ENCODE measurements around the gene DELE1.

The DELE1 gene

DNA sequence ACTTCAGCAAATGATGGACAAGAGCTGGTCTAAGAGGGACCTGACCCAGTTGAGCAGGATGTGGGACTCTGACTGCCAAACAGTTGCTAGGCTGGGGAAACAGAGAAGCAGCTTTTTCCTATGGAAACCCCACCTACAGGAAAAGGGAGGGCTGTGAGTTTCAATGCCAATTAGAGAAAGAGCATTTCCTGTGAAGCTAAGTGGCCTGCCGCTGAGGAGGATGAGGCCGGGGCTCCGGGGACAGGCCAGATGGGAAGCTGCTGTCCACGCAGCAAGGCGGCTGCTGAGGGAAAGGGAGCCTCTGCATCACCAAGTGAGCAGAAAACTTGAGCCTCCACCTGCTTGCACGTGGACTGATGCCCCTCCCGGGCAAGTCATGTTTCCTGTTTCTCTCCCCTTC, 34.4 kb downstream of the DELE1 start, which contains the start of gene PCDH12:
Gene PCDH12 (minus strand): TSS at position 90 of the 400 bp plus-strand sequence. CDS start 351 bp downstream, outside the sequence.
- no peak for DNase-seq (ENCODE audit: low spot score)

DNA sequence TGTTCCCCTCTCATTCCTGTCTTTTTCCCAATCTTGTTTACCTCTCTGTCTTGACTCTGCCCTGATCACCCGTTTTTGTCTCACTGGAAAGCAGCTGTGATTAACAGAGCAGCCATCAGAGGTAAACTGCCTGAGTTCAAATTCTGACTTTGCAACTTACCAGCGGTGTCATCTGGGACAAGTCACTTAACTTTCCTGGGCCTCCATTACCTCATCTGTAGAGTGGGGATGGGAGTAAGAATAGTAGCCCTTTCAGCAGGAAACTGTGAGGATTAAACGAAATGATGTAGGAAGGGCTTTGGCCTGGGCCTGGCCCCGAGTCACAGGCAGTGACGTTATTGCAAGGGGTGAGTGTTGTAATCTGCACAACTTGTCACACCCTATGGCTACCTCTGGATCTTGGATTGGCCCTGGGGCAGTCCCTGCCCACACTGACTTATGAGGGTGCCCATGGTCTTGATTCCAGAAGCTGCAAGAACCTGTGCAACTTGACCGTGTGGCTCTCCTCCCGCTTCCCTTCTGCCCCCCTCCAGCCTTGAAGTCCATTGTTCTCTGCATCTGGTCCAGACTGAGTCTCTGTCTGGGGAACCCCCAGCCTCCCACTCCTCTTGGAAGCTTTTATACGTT, 35.0 kb downstream of the DELE1 start:
- DNase-seq (ENCODE audit: low spot score), result no peak

DNA sequence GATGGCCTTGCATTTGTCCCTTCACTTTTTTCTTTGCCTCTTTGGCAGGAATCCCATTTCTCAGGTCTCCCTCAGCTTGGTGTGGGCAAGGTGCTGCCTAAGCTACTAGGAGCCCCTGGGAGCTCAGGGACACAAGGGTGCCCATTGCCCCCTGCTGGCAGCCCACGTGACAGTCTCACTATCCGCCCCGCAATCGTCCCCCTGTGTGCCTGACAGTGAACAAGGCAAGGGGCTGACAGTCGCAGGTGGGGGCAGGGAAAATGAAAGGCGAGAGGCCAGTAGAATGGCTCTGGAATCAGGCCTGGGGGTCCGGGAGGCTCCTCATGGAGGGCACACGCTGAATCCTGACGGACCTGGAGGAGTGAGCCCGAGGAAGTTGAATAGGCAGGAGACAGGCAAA, 36.3 kb downstream of the DELE1 start:
- peak; percentile 45 for DNase-seq (ENCODE audit: low spot score)

DNA sequence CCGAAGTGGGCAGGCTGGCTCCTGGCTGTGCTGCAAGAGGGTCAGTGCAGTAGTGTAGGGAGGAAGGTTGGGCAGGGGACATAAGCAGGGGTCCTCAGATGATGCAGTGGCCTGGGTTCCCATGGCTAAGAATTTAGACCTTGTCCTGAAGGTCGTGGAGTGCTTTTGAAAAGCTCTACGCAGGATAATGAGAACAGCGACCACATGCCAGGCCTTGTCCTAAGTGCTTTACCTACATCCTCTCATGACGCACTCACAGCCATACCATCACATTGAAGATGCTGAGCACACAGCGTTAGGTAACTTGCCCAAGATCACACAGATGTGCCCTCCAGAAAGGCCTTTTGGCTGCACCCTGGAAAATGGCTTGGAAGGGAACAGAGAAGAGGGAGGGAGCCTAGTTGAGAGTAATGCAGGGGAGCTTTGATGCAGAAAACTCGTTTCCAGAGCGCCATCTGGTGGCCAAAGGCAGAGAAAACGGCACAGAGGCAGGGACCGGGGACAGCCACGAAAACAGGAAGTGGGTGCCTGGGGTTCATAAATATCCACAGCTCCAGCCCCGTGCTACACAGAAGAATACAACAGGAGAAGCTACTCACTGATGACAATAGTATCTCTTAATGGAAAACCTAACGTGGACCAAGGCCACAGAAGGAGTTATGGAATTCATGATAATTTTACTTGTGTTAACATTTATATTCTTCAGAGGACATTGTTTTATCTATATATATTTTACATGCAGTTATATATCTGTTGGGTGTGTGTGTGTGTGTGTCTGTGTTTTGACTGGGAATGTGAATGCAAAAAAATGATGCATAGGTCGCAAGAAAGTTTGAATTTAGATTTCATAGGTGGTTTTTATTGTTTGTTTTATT, 37.0 kb downstream of the DELE1 start:
- peak; percentile 97 for DNase-seq (ENCODE audit: low spot score)

DNA sequence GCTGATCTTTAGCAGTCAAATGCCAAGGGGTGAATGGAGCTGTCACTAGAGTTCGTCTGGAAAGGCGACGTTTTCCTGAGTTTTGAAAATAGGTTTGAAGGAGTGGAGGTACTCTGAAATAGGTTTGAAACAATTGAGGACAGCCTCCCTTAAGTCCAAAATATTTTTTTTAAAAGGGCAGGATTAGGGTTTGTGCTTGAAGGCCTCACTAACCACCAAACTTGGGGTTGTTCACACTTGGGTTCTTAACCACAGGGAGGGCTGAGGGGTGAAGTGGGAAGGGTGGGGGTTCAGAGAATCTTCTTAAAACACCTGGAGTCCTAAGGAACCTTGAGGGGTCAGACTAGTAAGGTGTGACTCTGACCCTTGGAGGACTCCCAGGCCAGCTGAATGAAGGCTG, 37.8 kb downstream of the DELE1 start:
- DNase-seq (ENCODE audit: low spot score), result no peak

DNA sequence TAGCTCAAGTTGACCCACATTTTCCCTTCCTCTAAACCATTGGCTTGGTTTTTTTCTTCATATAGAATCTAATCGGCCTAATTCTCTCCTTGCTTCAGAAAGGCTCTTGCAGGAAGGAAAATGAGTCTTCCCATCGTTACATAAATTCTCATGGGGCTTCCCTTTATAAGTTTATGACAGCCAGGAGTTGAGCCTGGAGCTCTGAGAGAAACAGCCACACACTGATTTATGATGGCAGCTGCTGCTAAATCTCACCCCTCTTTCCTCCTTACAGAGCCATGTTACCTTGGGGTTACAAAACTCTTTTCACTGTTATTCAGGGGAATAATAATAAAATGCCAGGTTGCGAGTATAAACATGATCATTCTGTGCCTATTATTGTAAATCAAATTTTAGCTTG, 40.0 kb downstream of the DELE1 start:
- no peak for DNase-seq (ENCODE audit: low spot score)

DNA sequence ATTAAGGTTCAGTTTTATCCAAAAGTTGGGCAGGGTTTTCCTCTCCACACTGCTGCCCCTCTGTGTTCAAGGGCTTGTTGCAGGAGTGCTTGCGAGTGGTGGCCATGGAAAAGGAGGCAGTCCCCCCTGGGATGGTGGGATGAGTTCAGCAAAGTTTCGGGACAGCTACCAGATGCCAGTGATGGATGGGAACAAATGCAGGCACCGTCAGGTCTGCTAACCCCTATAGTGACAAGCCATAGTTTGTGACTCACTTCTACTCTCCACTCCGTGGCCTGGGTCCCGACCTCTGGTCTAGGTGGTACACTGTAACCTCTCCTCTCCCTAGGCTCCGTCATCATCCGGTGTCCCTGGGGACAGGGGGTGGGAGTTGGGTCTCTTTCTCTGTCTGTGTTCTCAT, 41.4 kb downstream of the DELE1 start:
- no peak for DNase-seq (ENCODE audit: low spot score)

- no peak for DNase-seq (ENCODE audit: low spot score)
Measured at GRCh38 chr5:141966275-141966962, 42.7 kb downstream of the DELE1 start.

GRCh38 chr5:141966963-141967333, 43.3 kb downstream of the DELE1 start:
- DNase-seq (ENCODE audit: low spot score), result no peak

DNA sequence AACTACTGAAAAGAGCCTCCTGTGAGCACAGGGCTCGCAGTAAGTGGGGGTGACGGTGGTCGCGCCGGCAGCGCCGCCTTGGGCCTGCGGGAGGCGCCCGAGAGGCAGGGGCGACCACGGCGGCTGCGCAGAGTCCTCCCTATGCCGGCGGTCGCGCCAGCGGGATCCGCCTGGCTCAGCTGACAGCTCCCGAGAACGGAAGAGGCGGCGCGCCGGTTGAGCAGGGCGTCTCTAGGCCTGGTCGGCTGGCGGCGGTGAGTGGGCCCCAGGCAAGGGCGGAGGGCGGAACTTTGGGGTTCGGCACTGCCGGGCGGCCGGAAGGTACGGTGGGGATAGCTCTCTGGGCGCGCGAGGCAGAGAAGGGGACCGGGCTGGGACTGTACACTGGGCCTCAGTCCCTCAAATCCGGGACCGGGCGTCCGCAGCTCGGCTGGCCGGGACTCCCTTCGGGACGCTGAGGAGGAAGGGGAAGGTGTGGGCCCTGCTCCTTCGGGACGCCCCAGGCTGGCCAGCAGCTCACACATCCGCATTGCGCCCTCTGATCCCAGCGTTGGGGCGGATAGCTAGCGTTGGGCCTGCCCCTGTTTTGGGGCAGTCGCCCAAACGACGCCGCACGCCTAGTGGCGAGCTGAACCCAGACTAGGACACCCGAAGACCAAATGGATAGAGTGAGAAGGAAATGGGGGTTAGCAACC, 45.4 kb downstream of the DELE1 start, which contains the start of gene RNF14:
Gene RNF14 (plus strand): TSS at position 192 of the 695 bp plus-strand sequence. CDS start 4,484 bp downstream, outside the sequence.
- DNase-seq (ENCODE audit: low spot score), result peak; percentile 96

GRCh38 chr5:141969783-141970771, 46.4 kb downstream of the DELE1 start:
- DNase-seq (ENCODE audit: low spot score), result peak; percentile 95

GRCh38 chr5:141973871-141974595, 50.4 kb downstream of the DELE1 start:
- no peak for DNase-seq (ENCODE audit: low spot score)

DNA sequence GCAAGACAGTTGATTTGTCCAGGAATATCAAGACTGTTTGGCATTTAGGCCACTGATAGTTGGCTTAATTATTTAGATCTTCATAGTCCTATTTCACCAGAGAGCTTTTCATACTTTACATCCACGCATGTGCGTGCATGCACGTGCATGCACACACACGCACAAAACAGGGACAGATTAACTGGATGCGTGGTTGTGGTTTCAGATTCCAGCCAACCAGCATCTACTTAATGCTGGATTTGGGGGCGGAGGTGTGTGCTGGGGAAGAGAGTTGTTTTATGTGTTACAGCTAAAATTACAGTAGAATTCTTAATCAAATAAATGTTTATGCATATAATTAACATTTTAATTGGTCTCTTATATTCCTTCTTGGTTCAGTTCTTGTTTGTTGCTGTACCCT, 52.5 kb downstream of the DELE1 start:
- no peak for DNase-seq (ENCODE audit: low spot score)

DNA sequence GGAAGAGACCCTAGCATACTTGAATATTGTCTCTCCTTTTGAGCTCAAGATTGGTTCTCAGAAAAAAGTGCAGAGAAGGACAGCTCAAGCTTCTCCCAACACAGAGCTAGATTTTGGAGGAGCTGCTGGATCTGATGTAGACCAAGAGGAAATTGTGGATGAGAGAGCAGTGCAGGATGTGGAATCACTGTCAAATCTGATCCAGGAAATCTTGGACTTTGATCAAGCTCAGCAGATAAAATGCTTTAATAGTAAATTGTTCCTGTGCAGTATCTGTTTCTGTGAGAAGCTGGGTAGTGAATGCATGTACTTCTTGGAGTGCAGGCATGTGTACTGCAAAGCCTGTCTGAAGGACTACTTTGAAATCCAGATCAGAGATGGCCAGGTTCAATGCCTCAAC, 54.7 kb downstream of the DELE1 start:
- no peak for DNase-seq (ENCODE audit: low spot score)

- no peak for DNase-seq (ENCODE audit: low spot score)
Measured at GRCh38 chr5:141982626-141983025, 59.0 kb downstream of the DELE1 start.

- DNase-seq (ENCODE audit: low spot score), result no peak
Measured at GRCh38 chr5:141986072-141986471, 62.4 kb downstream of the DELE1 start.

- DNase-seq (ENCODE audit: low spot score), result no peak
Measured at GRCh38 chr5:141989720-141990119, 66.0 kb downstream of the DELE1 start.
